WTC11 (cell line): ENCODE results near the gene CXCL12. TPM values are rescaled to one million over a fixed set of nuclear protein-coding genes. Genes with fewer than 3 reads are reported as not detected.

ENCODE experiments used
- ATAC-seq: fragments of 200-7000 bp; cut with Tn5 transposase; 2 replicates; pipeline ENCODE4 v1.10.0; 2021; ENCODE audit warnings: mild to moderate bottlenecking, moderate library complexity
- CTCF ChIA-PET: fragments of 300-600 bp; sonication (Branson Sonifier 250); formaldehyde crosslinking; loops from one replicate; lab custom pipeline; 2021; ENCODE audit warnings: antibody characterized with exemption; lab: Charles Lee
- POLR2A ChIA-PET: fragments of 350-600 bp; sonication (Branson Sonifier 250); formaldehyde crosslinking; loops from one replicate; lab custom pipeline; 2021; ENCODE audit warnings: antibody characterized with exemption; lab: Charles Lee
- DNase-seq: peaks from one replicate; pipeline ENCODE4 v3.0.0; 2021; ENCODE audit warnings: low spot score
- H3K27ac Mint-ChIP-seq: 2 replicates; pipeline ENCODE4 v1.8.0; 2021; ENCODE audit warnings: mixed read lengths
- H3K27me3 Mint-ChIP-seq: 2 replicates; pipeline ENCODE4 v1.8.0; 2021; ENCODE audit warnings: low read depth, mild to moderate bottlenecking, moderate library complexity, mixed read lengths
- H3K36me3 Mint-ChIP-seq: 2 replicates; pipeline ENCODE4 v1.8.0; 2021; ENCODE audit warnings: mixed read lengths
- H3K4me1 Mint-ChIP-seq: 2 replicates; pipeline ENCODE4 v1.8.0; 2022; ENCODE audit warnings: mixed read lengths
- H3K4me3 Mint-ChIP-seq: 2 replicates; pipeline ENCODE4 v1.8.0; 2021; ENCODE audit warnings: mild to moderate bottlenecking, moderate library complexity, mixed read lengths
- H3K9me3 Mint-ChIP-seq: 2 replicates; pipeline ENCODE4 v1.8.0; 2021; ENCODE audit warnings: mixed read lengths
- ATF1 ChIP-seq: sonication (generic); formaldehyde crosslinking; IDR thresholded peaks from 2 replicates; pipeline ENCODE4 v1.8.1; 2023; ENCODE audit warnings: mild to moderate bottlenecking, moderate library complexity, missing genetic modification reagents
- CREB1 ChIP-seq: sonication (generic); formaldehyde crosslinking; IDR thresholded peaks from 2 replicates; pipeline ENCODE4 v1.8.0; 2023; ENCODE audit warnings: mild to moderate bottlenecking, missing genetic modification reagents
- EMX1 ChIP-seq: fragments of 250-450 bp; sonication (Bioruptor Pico); IDR thresholded peaks from 2 replicates; pipeline ENCODE4 v1.8.0; 2021; ENCODE audit warnings: mild to moderate bottlenecking
- ESRRA ChIP-seq: sonication (generic); formaldehyde crosslinking; IDR thresholded peaks from 2 replicates; pipeline ENCODE4 v1.8.1; 2022; ENCODE audit warnings: mild to moderate bottlenecking, missing genetic modification reagents, borderline replicate concordance
- FOXK1 ChIP-seq: sonication (generic); formaldehyde crosslinking; IDR thresholded peaks from 2 replicates; pipeline ENCODE4 v1.8.0; 2022; ENCODE audit warnings: mild to moderate bottlenecking, moderate library complexity, missing genetic modification reagents
- GTF2I ChIP-seq: fragments of 250-450 bp; sonication (Bioruptor Pico); conservative IDR thresholded peaks from 2 replicates; pipeline ENCODE4 v1.4.0; 2021; ENCODE audit warnings: mild to moderate bottlenecking
- JUN ChIP-seq: sonication (generic); formaldehyde crosslinking; IDR thresholded peaks from 2 replicates; pipeline ENCODE4 v1.8.0; 2023; ENCODE audit warnings: mild to moderate bottlenecking, missing genetic modification reagents
- KAT7 ChIP-seq: sonication (generic); formaldehyde crosslinking; IDR thresholded peaks from 2 replicates; pipeline ENCODE4 v1.8.1; 2023; ENCODE audit warnings: missing genetic modification reagents, mild to moderate bottlenecking, borderline replicate concordance
- NFATC4 ChIP-seq: fragments of 250-450 bp; sonication (Bioruptor Pico); IDR thresholded peaks from 2 replicates; pipeline ENCODE4 v1.9.0; 2021; ENCODE audit warnings: mild to moderate bottlenecking
- NR1H2 ChIP-seq: sonication (generic); formaldehyde crosslinking; IDR thresholded peaks from 2 replicates; pipeline ENCODE4 v1.9.0; 2021; ENCODE audit warnings: mild to moderate bottlenecking, moderate library complexity, missing genetic modification reagents
- SMAD3 ChIP-seq: sonication (generic); formaldehyde crosslinking; IDR thresholded peaks from 2 replicates; pipeline ENCODE4 v1.8.0; 2022; ENCODE audit warnings: missing genetic modification reagents, mild to moderate bottlenecking, borderline replicate concordance
- TCF7 ChIP-seq: sonication (generic); formaldehyde crosslinking; IDR thresholded peaks from 2 replicates; pipeline ENCODE4 v1.8.0; 2022; ENCODE audit warnings: mild to moderate bottlenecking, low read depth, missing genetic modification reagents, moderate library complexity
- TP53 ChIP-seq: sonication (generic); formaldehyde crosslinking; IDR thresholded peaks from 2 replicates; pipeline ENCODE4 v1.8.1; 2023; ENCODE audit warnings: mild to moderate bottlenecking, missing genetic modification reagents
- ZNF219 ChIP-seq: sonication (generic); formaldehyde crosslinking; IDR thresholded peaks from 2 replicates; pipeline ENCODE4 v1.8.0; 2023; ENCODE audit warnings: missing genetic modification reagents, mild to moderate bottlenecking, borderline replicate concordance
- ZNF263 ChIP-seq: sonication (generic); formaldehyde crosslinking; IDR thresholded peaks from 2 replicates; pipeline ENCODE4 v1.8.1; 2022; ENCODE audit warnings: low read depth, mild to moderate bottlenecking, moderate library complexity, missing genetic modification reagents
- total RNA-seq: library from RNA; stranded (reverse); gene quantifications from 3 replicates; pipeline ENCODE4 v1.2.3, GENCODE V29; 2021
- TF ChIP-seq, protein P1 (sequence below): sonication (generic); formaldehyde crosslinking; IDR thresholded peaks from 2 replicates; pipeline ENCODE4 v1.8.1; 2023; ENCODE audit warnings: mild to moderate bottlenecking, missing genetic modification reagents
- TF ChIP-seq, protein P2 (sequence below): fragments of 250-450 bp; sonication (Bioruptor Pico); conservative IDR thresholded peaks from 2 replicates; pipeline ENCODE4 v1.9.0; 2021; ENCODE audit warnings: mild to moderate bottlenecking
- TF ChIP-seq, protein P3 (sequence below): sonication (generic); formaldehyde crosslinking; IDR thresholded peaks from 2 replicates; pipeline ENCODE4 v1.8.1; 2022; ENCODE audit warnings: mild to moderate bottlenecking, moderate library complexity, missing genetic modification reagents
- TF ChIP-seq, protein P4 (sequence below): fragments of 250-450 bp; sonication (Bioruptor Pico); IDR thresholded peaks from 2 replicates; pipeline ENCODE4 v1.9.0; 2021; ENCODE audit warnings: mild to moderate bottlenecking
- TF ChIP-seq, protein P5 (sequence below): sonication (generic); formaldehyde crosslinking; IDR thresholded peaks from 2 replicates; pipeline ENCODE4 v1.8.0; 2023; ENCODE audit warnings: missing genetic modification reagents, mild to moderate bottlenecking, borderline replicate concordance

Gene CXCL12
- total RNA-seq, 1 experiment from 2014 or later = 52.4 TPM

DNA sequence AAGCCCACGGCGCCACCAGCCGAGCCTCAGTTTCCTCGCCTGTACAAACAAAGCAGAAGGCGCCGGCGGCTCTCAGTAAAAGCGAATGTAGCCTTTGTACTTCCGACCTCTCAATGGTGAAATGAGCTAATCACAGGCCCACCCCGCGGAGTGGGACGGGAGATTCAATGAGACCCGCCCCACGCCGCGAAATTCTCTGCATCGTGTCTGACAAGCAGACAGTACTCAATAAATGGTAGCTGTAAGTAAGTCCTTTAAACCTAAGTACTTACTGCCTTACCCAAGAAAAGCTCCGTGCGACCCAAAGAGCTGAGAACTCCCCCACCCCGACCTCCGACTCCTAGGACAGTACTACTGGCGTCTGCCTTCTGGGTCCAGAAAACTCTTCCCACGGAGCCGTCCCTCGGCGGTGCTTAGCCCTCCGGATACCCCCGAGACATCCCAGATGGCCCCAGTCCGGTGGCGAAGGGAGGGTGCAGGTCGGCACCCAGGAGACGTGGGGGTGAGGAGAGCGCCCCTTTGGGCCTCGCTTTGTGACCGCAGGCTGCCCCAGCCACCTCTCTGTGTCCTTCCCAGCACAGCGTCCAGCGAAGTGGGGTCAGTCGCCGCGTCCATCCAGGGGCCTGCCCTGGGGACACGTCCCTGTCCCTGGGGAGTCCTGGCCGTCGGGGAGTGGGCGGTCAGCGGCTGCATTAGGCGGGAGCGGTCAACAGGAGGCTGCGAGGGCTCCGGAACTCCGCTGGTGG lies 972 bp upstream of the CXCL12 start:
- Mint-ChIP-seq H3K4me3 (peak overlapping the region; percentile 83), H3K4me1 (peaks cover 34% of the 10 kb centered on the region), H3K27ac (no peak overlapping the region; the same call in 1 of the 2 replicates), H3K27me3 (peaks cover 25% of the 10 kb centered on the region), H3K9me3 (no peaks in the 10 kb centered on the region), H3K36me3 (peaks cover under 1% of the 10 kb centered on the region; the same call in 1 of the 2 replicates)
- ChIA-PET CTCF (interaction anchor here (0.6 to 3.1 kb wide), 38 partner anchors 9 to 702 kb away, joined by 3 to 52 read pairs (median 5); no protein-coding TSS in a partner anchor), POLR2A (interaction anchor here (1.0 to 1.6 kb wide), 4 partner anchors 12 to 33 kb away, joined by 3 to 5 read pairs (median 4); no protein-coding TSS in a partner anchor)
- no peak for DNase-seq
- ATAC-seq = no peak
- no peak for TF ChIP-seq SMAD3

DNA sequence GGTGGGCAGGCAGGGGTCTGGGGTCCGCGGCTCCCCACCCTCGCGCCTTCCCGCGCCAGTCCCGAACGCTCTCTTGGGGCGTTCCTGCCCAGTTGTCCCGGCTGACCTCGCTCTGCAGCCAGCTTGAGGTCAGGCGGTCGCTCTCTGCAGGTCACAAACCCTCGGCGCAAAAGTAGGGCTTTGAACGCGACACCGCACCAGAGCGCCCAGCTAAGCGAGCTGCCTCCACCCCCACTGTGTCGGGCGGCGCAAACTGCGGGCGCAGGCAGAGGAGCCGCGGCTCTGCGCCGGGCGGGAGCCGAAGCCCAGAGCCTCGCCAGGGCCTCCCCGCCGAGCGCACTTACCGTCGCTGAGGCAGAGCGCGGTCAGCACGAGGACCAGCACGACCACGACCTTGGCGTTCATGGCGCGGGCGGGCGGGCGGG lies 284 bp downstream of the CXCL12 start:
- H3K9me3 Mint-ChIP-seq = no peaks in the 10 kb centered on the region
- POLR2A ChIA-PET = interaction anchor here (0.9 to 1.1 kb wide), 2 partner anchors 14 to 22 kb away, joined by 3 to 5 read pairs; no protein-coding TSS in a partner anchor
- peak; percentile 47 for DNase-seq
- H3K27ac Mint-ChIP-seq = no peak overlapping the region
- CTCF ChIA-PET = interaction anchor here (0.6 to 4.9 kb wide), 7 partner anchors 14 to 712 kb away, joined by 3 to 40 read pairs (median 3); no protein-coding TSS in a partner anchor
- peaks cover 46% of the 10 kb centered on the region for H3K4me1 Mint-ChIP-seq
- peaks cover 25% of the 10 kb centered on the region for H3K27me3 Mint-ChIP-seq
- peaks cover 13% of the 10 kb centered on the region for H3K36me3 Mint-ChIP-seq
- peak; percentile 1; the same call in 1 of the 2 replicates for ATAC-seq
- peak overlapping the region; percentile 82 for H3K4me3 Mint-ChIP-seq
- TF ChIP-seq, protein P1, sequence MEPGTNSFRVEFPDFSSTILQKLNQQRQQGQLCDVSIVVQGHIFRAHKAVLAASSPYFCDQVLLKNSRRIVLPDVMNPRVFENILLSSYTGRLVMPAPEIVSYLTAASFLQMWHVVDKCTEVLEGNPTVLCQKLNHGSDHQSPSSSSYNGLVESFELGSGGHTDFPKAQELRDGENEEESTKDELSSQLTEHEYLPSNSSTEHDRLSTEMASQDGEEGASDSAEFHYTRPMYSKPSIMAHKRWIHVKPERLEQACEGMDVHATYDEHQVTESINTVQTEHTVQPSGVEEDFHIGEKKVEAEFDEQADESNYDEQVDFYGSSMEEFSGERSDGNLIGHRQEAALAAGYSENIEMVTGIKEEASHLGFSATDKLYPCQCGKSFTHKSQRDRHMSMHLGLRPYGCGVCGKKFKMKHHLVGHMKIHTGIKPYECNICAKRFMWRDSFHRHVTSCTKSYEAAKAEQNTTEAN = peak; percentile 69; the same call in 1 of the 2 replicates
- no peak for TF ChIP-seq ZNF219 (CRISPR knock-in tag)
- TF ChIP-seq, protein P2, sequence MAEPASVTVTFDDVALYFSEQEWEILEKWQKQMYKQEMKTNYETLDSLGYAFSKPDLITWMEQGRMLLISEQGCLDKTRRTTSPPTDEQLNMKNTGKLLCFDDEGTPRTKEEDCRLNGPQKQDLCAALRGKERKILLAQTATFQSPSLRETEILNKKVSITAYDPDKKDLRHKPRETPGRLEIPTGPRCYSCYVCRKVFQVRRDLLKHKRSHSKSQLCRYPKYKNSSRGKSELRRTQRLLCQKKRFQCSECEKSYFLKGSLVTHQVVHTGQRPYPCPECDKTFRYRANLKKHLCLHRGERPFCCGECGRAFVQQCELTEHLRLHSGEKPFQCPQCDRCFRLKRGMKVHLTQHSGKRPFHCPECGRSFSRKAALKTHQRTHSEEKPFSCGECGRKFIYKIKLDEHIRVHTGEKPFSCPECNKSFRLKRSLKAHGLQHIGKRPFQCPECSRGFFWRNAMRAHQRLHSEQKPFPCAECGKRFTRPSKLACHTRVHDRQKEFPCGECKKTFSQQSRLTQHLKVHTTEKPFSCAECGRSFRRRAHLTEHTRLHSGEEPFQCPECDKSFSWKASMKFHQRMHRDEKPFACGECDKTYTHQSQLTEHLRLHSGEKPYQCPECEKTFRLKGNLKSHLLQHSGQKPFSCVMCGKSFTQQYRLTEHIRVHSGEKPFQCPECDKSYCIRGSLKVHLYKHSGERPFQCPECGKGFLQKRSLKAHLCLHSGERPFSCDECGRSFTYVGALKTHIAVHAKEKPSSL (CRISPR knock-in tag) = no peak
- TF ChIP-seq NFATC4 (CRISPR knock-in tag) = no peak
- no peak for TF ChIP-seq JUN
- TF ChIP-seq TCF7 (CRISPR knock-in tag) = peak; percentile 84
- TF ChIP-seq, protein P3, sequence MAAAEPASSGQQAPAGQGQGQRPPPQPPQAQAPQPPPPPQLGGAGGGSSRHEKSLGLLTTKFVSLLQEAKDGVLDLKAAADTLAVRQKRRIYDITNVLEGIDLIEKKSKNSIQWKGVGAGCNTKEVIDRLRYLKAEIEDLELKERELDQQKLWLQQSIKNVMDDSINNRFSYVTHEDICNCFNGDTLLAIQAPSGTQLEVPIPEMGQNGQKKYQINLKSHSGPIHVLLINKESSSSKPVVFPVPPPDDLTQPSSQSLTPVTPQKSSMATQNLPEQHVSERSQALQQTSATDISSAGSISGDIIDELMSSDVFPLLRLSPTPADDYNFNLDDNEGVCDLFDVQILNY = no peak; the same call in 1 of the 2 replicates
- no peak; the same call in 1 of the 2 replicates for TF ChIP-seq ZNF263 (CRISPR knock-in tag)
- no peak for TF ChIP-seq GTF2I (CRISPR knock-in tag)
- TF ChIP-seq FOXK1 (CRISPR knock-in tag) = no peak; the same call in 1 of the 2 replicates
- TF ChIP-seq NR1H2 (CRISPR knock-in tag) = no peak
- TF ChIP-seq, protein P4, sequence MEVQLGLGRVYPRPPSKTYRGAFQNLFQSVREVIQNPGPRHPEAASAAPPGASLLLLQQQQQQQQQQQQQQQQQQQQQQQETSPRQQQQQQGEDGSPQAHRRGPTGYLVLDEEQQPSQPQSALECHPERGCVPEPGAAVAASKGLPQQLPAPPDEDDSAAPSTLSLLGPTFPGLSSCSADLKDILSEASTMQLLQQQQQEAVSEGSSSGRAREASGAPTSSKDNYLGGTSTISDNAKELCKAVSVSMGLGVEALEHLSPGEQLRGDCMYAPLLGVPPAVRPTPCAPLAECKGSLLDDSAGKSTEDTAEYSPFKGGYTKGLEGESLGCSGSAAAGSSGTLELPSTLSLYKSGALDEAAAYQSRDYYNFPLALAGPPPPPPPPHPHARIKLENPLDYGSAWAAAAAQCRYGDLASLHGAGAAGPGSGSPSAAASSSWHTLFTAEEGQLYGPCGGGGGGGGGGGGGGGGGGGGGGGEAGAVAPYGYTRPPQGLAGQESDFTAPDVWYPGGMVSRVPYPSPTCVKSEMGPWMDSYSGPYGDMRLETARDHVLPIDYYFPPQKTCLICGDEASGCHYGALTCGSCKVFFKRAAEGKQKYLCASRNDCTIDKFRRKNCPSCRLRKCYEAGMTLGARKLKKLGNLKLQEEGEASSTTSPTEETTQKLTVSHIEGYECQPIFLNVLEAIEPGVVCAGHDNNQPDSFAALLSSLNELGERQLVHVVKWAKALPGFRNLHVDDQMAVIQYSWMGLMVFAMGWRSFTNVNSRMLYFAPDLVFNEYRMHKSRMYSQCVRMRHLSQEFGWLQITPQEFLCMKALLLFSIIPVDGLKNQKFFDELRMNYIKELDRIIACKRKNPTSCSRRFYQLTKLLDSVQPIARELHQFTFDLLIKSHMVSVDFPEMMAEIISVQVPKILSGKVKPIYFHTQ (CRISPR knock-in tag) = no peak
- TF ChIP-seq CREB1 (CRISPR knock-in tag) = no peak
- no peak for TF ChIP-seq TP53 (CRISPR knock-in tag)
- no peak for TF ChIP-seq EMX1 (CRISPR knock-in tag)
- TF ChIP-seq ATF1 (CRISPR knock-in tag) = no peak
- TF ChIP-seq ESRRA (CRISPR knock-in tag) = no peak
- TF ChIP-seq KAT7 = no peak; the same call in 1 of the 2 replicates
- TF ChIP-seq, protein P5, sequence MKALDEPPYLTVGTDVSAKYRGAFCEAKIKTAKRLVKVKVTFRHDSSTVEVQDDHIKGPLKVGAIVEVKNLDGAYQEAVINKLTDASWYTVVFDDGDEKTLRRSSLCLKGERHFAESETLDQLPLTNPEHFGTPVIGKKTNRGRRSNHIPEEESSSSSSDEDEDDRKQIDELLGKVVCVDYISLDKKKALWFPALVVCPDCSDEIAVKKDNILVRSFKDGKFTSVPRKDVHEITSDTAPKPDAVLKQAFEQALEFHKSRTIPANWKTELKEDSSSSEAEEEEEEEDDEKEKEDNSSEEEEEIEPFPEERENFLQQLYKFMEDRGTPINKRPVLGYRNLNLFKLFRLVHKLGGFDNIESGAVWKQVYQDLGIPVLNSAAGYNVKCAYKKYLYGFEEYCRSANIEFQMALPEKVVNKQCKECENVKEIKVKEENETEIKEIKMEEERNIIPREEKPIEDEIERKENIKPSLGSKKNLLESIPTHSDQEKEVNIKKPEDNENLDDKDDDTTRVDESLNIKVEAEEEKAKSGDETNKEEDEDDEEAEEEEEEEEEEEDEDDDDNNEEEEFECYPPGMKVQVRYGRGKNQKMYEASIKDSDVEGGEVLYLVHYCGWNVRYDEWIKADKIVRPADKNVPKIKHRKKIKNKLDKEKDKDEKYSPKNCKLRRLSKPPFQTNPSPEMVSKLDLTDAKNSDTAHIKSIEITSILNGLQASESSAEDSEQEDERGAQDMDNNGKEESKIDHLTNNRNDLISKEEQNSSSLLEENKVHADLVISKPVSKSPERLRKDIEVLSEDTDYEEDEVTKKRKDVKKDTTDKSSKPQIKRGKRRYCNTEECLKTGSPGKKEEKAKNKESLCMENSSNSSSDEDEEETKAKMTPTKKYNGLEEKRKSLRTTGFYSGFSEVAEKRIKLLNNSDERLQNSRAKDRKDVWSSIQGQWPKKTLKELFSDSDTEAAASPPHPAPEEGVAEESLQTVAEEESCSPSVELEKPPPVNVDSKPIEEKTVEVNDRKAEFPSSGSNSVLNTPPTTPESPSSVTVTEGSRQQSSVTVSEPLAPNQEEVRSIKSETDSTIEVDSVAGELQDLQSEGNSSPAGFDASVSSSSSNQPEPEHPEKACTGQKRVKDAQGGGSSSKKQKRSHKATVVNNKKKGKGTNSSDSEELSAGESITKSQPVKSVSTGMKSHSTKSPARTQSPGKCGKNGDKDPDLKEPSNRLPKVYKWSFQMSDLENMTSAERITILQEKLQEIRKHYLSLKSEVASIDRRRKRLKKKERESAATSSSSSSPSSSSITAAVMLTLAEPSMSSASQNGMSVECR = peak; percentile 92; the same call in 1 of the 2 replicates
